Posterior cingulate gyrus (tissue), 11 donors: Measurements from ENCODE around the gene GNG8.

Source experiments
- DNase-seq, 10 donors: peaks; one replicate each; pipeline versions ENCODE4 v3.0.0 to v3.0.0-alpha.2; 2020 to 2021; ENCODE audit warnings: mixed read lengths in 3 of 10
- intact Hi-C: fragments of 100-400 bp; cut with DNase I; formaldehyde crosslinking; loops from one replicate; pipeline ENCODE4 v1.15.1; 2023

The GNG8 gene

DNA sequence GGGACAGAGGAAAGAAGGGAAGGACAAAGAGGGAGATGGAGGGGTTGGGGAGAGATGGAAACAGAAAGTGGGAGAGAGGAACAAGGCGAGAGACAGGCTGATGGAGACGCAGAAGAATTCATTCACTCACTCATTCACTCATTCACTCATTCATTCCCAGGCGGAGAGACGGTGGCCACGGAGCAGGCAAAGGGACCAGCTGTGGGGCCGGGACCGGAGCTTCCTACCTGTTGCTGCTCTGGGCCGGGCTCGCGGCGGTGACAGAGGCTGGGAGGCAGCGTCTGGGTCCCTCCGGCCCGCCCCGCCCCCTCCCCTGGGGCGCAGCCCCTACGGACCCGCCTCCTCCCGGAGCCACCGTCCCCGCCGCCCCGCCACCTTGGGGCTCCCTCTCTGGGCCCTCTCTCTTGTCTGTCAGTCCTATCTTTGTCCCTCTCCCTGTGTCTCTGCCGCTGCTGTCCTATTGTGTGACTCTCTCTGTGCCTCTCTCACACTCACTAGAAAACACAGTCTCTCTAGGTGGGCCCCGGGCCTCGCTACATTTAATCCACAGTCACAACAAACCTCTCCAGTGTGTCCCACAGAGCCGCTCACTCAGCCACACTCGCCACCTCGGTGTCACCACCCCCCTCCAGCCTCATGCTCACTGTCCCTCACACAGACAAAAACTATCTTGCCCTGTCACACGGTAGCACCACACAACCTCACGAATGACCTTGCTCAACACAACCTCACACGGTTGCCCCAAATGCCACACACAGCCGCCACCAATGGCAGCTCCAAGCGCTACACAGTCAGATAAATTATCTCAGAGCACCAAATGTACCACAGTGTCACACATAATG, at the start of gene GNG8:
TSS of gene GNG8 (minus strand) at position 283 of the 842 bp plus-strand sequence. CDS start 1,520 bp downstream, outside the sequence.
- peak in 2 of 10 donors; percentile 29 to 82 for DNase-seq
- intact Hi-C loops = no loop called here

DNA sequence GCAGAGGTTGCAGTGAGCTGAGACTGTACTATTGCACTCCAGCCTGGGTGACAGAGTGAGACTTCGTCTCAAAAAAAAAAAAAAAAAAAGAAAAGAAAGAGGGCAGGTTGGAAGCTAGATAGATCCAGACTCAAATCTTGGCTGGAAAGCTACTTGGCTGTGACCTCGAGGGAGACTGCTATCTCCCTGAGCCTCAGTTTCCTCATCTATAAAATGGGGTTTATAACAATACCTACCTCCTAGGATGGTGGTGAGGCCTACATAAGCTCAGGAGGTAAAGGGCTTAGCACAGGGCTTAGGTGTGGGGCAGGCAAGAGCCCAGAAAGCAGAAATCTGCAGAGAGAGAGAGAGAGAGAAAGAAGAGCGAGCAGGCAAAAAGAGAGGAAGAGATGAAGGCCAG, 49.2 kb upstream of the GNG8 start:
- intact Hi-C loops = no loop called here
- no peak for DNase-seq

DNA sequence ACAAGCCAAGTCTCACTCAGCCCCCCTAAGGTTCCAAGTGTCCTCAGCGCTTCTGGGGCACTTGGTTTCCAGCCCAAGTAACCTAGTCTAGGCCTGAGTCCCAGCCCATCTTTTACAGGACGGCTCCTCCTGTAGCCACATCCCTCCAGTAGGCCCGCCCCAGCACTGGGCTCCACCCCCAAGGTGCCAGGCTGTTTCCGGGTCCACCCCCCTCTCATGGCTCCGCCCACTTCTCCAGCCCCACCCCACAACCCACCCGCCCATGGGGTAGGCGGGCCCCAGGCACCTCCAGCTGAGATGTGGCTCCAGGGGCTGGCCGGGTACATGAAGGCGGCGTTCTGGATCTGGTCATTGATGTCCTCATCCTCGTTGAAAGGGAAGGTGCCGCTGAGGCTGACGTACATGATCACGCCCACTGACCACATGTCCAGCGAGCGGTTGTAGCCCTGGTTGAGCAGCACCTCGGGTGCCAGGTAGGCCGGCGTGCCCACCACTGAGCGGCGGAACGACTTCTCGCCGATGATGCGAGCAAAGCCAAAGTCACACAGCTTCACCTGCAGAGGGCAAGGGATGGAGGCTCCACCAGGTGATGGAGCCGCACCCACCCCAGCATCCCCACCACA, 42.2 kb upstream of the GNG8 start:
- intact Hi-C loops = no loop called here
- no peak for DNase-seq

DNA sequence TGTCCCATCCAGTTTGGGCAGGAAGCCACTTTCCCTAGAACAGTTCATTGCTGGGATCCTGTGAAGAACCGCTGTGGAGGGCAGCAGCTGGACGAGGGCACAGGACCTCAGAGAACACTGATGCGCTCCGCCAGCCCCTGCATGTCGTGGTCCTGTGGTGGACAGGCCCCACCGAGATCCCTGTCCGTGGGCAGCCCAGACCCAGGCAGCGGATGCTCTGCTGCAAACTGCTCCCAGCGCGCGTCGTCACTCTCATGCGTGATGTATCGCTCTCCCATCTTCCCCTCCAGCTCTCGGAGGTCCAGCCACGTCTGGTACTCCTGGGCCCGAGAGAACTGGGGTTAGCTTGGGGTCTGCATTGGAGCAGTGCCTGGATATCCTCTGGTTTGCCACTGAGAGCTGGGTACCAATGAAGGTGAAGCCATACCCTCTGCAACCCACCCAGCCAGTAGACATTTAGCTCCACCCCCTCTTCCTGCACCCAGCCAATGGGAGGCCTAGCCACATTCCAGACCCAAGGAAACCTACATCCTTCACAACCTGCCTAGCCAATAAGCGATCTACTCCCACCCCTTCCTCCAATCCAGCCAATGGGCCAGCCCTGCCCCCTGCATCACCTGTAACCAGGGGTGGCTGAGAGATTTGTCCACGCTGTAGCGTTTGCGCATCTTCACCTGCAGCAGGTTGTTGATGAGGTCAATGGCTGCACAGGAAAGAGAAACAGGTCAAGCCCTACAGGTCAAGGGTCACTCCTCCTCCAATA, 38.6 kb upstream of the GNG8 start:
- intact Hi-C loops = no loop called here
- DNase-seq = no peak

DNA sequence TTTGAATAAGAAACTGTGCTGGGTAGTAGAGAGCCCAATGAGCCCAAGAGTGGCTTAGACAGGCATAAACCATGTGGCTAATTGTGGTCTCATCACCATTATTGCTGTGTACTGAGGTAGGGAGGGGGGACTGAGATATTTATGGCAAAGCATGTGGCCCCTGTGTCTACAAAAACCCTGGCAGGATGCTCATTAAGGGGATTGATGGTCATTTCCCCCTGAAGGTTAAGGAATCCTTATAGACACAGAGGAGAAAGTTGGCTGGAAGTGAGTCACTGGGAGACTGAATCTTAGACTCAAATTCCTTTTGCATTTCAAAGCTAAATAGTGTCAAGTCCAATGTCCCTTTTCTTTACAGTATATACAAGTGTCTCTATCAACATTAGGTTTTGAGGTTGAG, 34.8 kb upstream of the GNG8 start:
- intact Hi-C loops = no loop called here
- DNase-seq = no peak

DNA sequence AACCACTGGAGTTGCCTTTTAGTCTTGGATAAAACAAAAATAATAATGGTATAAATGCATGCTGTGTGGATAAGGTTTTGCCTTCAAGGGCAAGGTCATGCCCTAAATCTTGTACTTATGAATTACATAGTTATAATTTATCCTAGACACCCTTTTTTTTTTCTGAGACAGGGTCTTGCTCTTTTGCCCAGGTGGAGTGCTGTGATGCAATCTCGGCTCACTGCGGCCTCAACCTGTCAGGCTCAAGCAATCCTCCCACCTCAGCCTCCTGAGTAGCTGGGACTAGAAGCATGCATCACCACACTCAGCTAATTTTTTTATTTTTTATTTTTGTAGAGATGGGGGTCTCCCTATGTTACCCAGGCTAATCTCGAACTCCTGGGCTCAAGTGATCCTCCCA, 32.7 kb upstream of the GNG8 start:
- DNase-seq = peak in 1 of 10 donors; percentile 68
- intact Hi-C loops = loop anchor here (5.0 to 10.0 kb wide), 2 partner anchors 41 to 134 kb away; partner anchors contain the start of gene PTGIR

DNA sequence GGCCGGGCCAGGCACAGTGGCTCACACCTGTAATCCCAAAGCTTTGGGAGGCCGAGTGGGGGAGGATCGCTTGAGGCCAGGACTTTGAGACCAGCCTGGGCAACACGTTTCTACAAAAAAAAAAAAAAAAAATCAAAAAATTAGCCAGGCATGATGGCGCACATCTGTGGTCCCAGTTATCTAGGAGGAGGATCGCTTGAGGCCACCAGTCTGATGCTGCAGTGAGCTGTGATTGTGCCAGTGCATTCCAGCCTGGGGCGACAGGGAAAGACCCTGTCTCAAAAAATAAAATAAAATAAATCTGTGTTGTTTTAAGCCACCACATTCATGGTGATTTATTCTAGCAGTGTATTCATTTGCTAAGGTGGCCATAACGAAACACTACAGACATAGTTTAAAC, 29.1 kb upstream of the GNG8 start:
- intact Hi-C loops = loop anchor here (5.0 to 10.0 kb wide), 2 partner anchors 38 to 130 kb away; partner anchors contain the start of gene PTGIR
- no peak for DNase-seq

DNA sequence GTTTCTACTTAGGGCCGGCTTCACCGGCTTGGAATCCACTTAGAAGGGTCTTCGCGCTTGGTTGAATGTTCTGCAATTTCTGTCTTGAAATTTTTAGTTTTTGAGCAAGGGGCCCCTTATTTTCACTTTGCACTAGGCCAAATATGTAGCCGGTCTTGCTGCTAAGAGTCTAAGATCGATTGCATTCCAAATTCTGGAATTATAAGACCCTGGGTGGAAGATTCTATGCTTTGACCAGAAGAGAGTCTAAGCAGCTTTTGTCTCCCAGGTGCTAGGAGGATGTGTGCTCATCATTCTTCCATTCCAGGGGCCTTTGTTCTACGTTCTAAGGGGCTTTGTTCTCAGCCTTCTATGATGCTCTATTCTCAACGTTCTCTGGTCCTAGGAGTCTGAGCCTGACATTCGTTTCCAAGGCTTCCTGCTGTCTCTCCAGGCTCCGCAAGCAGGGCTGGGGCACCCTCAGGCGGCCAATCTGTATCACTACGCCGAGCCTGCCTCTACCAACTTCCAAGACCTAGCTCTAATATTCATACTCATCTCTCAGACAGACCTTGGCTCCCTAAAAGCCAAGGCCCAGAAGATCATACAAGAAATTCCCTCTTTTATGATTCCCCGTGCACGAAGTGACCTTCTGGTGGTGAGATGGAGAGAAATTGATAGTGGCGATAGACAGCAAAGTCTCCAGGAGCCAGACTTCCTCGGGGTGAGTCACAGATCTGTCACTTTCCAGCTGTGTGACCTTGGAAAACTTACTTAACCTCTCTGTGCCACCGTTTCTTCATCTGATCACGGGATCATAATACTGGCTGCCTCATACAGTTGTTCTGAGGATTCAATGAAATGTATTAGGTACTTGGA, 26.0 kb upstream of the GNG8 start:
- intact Hi-C loops = loop anchor here (1.0 to 10.0 kb wide), 2 partner anchors 48 to 127 kb away; no protein-coding TSS in a partner anchor
- peak; percentile 84 to 99 (median 90) for DNase-seq

DNA sequence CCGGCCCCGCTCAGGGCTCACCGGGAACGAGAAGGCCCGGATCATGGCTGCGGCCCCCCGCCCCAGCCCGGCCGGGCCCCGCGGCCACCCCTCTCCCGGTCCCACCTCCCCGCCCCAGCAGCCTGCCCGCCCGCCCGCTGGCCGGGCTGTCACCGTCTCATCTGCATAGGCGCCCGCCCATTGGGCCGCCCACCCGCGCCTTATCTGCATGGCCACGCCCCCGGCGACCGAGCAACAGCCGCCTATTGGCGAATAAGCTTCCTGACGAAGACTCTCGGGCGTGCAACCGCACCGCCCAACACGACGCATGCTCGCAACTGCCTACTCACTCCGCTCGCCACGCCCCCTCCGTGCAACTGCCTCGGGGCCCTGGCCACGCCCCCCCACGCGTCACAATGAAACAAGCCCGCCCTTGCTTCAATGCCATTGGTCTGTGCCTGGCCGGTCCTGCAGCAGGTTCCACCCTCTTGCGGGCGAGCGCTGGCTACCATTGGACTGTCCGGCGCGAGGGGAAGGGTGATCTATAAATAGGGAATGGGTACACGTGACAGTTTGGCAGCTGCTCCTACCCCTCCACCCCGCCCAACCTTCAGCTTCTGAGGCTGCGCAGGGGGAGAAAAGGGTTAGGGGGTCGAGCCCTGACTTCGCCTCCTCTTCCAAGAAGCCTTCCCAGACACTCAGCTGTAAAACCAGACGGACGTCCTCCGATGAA, 25.2 kb upstream of the GNG8 start, which contains the start of gene DACT3:
TSS of gene DACT3 (minus strand) at position 163 of the 712 bp plus-strand sequence. CDS start at position 45, 118 bp downstream.
- intact Hi-C loops = loop anchor here (10.0 kb wide), 1 partner anchor 126 kb away; no protein-coding TSS in a partner anchor
- DNase-seq = peak; percentile 100

DNA sequence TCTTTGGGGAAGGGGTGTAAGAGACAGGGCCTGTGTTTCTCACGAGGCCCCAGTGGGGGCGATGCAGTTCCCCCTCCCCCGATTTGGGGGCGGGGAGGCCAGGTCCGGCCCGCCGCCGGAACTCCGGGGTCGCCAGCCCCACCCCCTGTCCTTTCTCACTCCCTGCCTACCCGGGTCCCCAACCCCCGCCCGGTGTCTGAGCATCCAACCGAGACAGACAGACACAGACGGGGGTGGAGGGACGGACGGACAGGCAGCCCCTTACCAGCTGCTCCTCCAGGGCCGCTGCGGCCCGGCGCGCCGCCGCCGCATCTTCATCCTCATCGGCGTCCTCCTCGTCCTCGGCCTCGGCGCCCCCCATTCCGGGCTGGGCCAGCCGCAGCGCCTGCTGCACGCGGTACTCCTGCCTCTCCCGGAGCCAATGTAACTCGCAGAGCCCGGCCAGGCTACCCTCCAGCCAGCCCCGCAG, 24.6 kb upstream of the GNG8 start:
- intact Hi-C loops = loop anchor here (10.0 kb wide), 1 partner anchor 126 kb away; no protein-coding TSS in a partner anchor
- DNase-seq = peak in 5 of 10 donors; percentile 42 to 88 (median 77)

DNA sequence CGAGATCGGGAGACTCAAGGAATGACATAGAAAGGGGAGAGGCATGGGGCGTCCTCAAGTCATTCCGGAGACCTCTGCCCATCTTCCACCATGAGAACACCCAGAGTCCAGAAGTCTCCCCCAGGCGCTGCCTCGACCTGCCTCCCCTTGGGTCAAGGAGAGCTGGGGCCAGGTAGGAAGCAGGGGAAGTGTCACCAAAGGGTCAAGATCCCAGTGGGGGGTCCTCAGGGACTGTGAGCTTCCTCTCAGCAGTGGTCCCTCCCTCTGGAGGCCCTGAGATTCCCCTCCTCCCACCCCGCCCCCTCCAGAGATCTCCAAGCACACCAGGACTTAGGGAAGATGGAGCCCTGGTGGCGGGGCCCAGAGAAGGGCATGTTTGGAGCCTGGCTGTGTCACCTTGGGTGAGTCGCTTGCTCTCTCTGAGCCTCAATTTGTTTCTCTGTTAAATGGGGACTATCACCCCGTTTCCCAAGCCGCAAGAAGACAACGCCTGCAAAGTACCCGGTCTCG, 24.1 kb upstream of the GNG8 start:
- peak in 5 of 10 donors; percentile 24 to 85 (median 37) for DNase-seq
- intact Hi-C loops = loop anchor here (10.0 kb wide), 1 partner anchor 125 kb away; no protein-coding TSS in a partner anchor

DNA sequence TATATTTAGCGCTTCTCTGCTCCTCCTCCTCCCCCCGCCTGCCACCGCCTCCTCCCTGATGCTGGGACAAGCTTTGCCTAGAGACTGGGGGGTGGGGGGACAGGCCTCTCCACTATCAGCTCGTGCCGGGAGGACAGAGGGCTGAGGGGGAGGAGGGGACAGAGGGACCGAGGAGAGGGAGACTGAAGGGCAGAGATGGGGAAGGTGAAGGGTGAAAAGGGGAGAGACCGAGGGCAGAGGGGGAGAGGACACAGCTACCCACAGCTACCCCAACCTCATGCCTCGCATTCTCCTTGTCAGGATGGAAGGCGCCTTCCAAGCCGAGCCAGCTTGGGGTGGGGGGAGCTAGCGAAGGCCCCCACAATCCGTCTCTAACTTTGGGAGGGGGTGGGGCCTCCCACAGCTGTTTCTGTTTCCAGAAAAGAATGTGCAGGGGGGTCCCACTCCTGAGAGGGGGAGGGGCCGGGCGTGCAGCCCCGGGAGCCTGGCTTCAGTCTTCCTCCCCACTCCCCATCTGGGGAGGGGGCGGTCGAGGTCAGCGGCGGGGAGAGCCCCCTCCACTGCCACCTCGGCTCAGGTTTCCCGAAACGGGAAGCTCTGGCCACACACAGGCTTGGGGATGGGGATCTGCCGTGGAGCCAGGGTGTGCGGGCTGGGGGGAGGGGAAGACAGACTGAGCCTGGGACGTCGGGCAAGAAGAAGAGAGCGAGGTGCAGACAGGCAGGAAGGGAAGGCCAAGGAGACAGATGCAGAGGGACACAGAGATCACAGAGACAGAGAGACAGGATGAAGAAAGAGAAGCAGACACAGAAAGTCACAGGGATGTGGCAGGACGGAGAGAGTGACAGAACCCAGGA, 23.4 kb upstream of the GNG8 start:
- DNase-seq = peak in 7 of 10 donors; percentile 44 to 90 (median 60)
- intact Hi-C loops = loop anchor here (10.0 kb wide), 1 partner anchor 125 kb away; no protein-coding TSS in a partner anchor

DNA sequence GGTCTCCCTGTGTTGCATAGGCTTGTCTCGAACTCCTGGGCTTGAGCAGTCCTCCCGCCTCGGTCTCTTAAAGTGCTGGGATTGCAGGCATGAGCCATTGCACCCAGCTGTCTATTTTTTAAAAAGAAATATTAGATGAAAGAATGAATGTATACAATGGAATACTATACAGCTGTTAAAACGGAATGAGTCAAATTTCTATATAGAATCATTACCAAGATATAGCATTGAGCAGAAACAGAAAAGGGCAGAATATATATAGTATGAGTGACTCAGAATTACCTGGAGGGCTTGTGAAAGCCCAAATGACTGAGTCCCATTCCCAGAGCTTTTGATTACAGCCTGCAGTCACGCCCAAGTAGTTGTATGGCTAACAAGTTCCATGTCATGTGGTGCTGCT, 20.5 kb upstream of the GNG8 start:
- DNase-seq = peak in 1 of 10 donors; percentile 33
- intact Hi-C loops = no loop called here

DNA sequence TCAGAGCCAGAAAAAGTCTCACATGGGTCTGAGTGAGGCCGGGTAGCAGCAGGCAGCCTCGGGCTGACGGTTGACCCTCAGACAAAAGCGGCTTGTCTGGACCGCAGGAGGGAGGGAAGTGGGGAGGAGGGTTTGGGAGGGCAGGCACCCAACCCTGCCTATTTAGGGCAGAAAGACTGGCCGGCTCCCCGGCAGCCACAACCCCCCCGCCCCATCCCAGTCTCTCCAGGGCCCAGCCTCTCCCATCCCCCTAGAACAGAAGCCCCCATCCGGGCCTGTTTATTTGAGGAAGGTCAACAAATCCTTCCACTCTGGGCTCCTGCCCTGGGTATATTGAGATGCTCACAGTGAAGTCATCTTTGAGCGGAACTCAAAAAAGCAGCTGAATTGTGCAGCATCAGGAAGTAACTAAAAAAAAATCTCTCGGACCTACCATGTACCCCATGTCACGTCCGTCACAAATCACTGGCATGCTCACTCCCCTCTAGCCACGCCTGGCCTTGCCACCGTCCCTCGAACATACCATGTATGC, 18.7 kb upstream of the GNG8 start:
- intact Hi-C loops = no loop called here
- peak; percentile 52 to 96 (median 76) for DNase-seq

DNA sequence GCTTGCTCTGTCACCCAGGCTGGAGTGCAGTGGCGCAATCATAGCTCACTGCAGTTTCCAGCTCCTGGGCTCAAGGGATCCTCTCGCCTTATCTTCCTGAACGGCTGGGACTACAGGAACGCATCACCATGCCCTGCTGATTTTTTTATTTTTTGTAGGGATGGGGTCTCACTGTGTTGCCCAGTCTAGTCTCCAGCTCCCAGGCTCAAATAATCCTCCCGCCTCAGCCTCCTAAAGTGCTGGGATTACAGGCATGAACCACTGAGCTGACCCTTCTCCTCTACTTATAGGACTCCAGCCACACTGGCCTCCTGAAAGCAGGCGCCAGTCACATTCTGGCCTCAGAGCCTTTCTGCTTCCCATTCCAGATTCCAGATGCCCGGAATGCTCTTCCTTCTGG, 14.4 kb upstream of the GNG8 start:
- intact Hi-C loops = no loop called here
- DNase-seq = no peak

DNA sequence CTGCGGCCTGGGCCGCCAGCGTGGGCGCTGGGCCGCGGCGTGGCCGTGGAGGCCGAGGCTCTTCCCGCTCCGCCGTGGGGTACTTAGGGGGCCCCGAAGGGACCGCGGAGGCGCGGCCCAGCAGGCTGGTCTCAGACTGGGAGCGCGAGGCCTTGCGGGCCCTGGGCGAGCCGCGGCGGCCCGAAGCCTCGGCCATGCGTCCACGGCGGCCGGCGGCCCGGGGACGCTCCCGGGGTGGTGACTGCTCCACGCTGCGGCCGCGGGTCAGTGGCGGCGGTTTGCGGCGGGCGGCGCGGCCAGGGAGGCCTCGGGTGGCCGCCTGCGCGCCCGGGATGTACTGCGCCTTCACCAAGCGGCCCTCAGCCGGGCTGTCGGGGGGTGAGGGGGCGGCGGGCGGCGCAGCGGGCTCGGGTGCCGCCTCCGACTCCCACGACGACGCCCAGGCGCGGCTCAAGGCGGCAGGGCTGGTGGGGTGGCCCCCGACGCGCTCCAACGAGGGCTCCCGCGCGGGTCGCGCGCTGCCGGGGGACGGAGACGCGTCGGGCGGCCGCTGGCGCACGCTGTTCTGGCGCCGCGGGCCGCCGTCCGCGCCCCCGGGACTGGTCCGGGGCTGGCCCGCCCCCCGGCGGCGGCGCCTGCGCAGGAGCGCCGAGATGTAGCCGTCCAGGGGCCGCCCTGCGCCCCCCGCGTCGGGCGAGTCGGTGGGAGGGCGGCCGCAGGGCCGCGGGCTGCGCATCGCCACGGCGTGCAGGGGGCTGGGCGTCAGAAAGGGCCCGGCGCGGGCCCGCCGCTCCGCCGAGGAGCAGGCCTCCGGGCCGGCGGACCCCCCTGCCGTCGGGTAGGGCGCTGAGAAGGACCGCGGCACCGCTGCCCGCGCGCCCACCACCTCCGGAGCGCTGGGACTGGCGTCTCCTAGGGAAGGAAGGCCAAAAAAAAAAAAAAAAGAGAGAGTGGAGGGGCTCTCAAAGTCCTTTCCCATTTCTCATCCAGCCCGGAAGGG, 13.3 kb upstream of the GNG8 start:
- DNase-seq = peak in 1 of 10 donors; percentile 59
- intact Hi-C loops = no loop called here
